ENCODE results near the gene RANBP9.

GRCh38 chr6:13759025-13759424 is 47.4 kb upstream of the RANBP9 start:
- TF ChIP-seq POLR2A (IDR thresholded peaks at IDR 0.05): no peak
- TF ChIP-seq, protein P1, sequence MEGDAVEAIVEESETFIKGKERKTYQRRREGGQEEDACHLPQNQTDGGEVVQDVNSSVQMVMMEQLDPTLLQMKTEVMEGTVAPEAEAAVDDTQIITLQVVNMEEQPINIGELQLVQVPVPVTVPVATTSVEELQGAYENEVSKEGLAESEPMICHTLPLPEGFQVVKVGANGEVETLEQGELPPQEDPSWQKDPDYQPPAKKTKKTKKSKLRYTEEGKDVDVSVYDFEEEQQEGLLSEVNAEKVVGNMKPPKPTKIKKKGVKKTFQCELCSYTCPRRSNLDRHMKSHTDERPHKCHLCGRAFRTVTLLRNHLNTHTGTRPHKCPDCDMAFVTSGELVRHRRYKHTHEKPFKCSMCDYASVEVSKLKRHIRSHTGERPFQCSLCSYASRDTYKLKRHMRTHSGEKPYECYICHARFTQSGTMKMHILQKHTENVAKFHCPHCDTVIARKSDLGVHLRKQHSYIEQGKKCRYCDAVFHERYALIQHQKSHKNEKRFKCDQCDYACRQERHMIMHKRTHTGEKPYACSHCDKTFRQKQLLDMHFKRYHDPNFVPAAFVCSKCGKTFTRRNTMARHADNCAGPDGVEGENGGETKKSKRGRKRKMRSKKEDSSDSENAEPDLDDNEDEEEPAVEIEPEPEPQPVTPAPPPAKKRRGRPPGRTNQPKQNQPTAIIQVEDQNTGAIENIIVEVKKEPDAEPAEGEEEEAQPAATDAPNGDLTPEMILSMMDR (IDR thresholded peaks at IDR 0.05): no peak
